SK-MEL-5 (cell line): ENCODE measurements around the gene EGFLAM. TPM values are rescaled to one million over a fixed set of nuclear protein-coding genes. Genes with fewer than 3 reads are reported as not detected.

Experiments
- DNase-seq: peaks from one replicate; pipeline ENCODE4 v3.0.0-alpha.2; 2016; ENCODE audit warnings: low read depth, low spot score
- in situ Hi-C: cut with HindIII; loops from 2 replicates; pipeline ENCODE4 v1.10.0; 2016; ENCODE audit warnings: low sequenced_read_pairs, high pct_unique_total_duplicates, low pct_unique_long_range_greater_than_20kb
- polyA plus RNA-seq, 2 experiments: library from polyadenylated mRNA; depleted of rRNA; stranded (reverse); fragments of >200 nt; gene quantifications; 2 replicates each; pipeline ENCODE4 v1.2.3, GENCODE V29; 2015
- total RNA-seq: library from RNA; depleted of rRNA; stranded (reverse); fragments of >200 nt; shearing (Covaris generic); gene quantifications from 2 replicates; pipeline ENCODE4 v1.2.3, GENCODE V29; 2014; rRNA removed

Gene EGFLAM
- total RNA-seq = 0.05 TPM in 1 of 2 replicates, not detected in the other
- polyA plus RNA-seq (2015; cell fraction: cytosol; rRNA removed) = 0.06 TPM in 1 of 2 replicates, not detected in the other
- not detected in 2 replicates for polyA plus RNA-seq (2015; cell fraction: nucleus; rRNA removed)

DNA sequence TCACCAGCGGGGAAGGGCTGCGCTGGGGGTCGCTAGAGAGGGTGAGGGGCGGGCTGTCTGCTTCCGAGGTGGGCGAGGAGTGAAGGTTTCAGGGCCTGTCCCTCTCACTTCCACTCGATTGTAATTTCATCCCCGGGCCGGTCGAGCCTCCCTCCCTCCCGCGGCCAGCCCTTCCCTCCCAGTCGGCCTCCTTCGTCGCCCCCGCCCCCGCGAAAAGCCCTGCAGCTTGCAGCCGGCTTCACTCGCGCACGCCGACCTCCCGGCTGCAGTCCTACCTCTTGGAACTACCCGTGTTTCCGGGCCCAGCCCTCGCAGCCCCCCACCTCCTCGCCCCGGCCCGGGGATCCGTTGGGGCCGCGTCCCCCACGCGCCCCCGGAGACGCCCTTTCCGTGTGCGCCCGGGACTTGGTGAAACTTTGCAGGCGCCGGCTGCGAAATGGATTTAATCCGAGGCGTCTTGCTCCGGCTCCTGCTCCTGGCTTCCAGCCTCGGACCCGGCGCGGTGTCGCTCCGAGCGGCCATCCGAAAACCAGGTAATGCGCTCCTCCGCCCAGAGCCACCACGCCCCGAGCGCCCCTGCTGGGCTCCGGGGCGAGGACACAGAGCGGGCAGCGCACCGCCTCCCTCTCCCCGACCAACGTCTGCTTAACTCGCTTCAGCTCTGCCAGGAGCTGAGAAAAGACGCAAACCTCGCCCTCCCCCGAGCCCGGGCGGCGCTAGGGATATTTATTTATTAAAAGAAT lies at the start of gene EGFLAM:
Gene EGFLAM (plus strand): TSS at position 241 of the 743 bp plus-strand sequence. CDS start 196 bp downstream, at position 437.
- in situ Hi-C loops = no loop called here
- peak; percentile 25 for DNase-seq

DNA sequence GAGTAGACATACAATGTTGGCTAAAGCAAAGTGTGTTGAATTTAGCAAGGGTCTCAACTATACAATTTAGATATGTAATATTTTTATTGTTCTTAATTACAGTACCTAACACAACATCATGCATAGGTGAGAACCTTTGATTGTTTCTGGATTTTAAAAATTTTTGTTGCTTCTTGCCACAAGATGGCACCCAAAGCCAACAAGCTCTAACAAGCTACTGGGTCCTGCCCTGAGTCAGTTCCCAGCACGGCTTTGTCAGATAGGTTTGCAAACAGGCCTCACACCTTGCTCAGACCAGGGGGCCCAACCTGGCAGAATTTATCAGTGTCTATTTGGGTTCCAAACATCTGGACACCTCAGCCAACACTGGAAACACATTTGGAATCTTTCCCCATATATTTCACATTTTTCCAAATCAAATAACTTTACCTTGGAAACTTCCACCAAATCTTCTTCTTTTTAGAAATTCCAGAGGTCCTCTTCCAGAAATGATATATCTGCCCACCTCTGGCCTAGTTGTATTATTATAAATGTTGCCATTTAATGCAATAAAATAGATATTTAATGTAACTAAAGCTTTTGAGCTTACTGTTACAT lies 49.5 kb upstream of the EGFLAM start:
- in situ Hi-C loops = no loop called here

DNA sequence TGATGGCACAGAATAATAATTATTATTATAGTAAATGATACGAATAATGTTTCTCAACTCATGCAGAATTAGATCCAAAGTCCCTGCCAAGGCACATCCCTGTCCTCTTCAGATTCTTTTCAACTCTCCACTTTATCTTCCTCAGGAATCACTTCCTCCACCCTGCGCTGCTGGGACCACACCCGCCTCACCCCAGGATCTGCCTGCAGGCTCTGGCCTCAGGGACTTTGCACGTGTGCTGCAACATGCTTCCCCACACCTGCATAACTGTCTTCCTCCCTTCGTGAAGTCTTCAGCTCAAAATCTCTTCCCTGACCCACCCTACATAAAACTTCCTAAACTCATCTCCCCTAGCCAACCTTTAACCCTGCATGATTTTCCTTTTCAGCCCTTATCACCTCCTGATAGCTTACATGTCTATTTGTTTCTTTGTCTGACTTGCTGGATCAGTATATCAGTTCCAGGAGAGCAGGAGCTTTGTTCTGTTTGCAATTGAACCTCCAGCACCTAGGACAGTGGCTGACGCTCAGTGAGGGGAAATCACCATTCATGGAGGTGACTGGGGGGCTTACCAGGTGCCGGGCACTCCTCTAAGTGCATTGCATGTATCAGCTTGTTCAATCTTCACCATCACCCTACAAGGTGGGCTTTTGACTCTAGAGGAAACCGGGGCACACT lies 47.5 kb upstream of the EGFLAM start:
- in situ Hi-C loops = no loop called here
- DNase-seq = no peak

More for the DNA sequence above, 49.5 kb upstream of the EGFLAM start:
- DNase-seq = peak; percentile 78

DNA sequence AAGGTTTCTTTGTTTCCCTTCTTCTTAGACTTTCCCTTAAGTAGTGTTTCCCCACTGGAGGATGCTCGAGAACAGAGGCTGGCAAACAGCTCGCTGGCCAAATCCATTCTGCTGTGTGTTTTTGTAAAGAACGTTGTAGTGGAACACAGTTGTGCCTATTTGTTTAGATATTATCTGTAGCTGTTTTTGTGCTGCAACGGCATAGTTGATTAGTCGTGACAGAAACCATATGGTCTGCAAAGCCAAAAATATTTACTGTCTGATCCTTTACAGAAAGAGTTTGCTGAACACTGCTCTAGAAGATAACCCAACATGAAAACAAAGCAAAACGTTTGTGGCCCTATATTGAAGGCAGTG lies 47.0 kb upstream of the EGFLAM start:
- in situ Hi-C loops = no loop called here
- no peak for DNase-seq

DNA sequence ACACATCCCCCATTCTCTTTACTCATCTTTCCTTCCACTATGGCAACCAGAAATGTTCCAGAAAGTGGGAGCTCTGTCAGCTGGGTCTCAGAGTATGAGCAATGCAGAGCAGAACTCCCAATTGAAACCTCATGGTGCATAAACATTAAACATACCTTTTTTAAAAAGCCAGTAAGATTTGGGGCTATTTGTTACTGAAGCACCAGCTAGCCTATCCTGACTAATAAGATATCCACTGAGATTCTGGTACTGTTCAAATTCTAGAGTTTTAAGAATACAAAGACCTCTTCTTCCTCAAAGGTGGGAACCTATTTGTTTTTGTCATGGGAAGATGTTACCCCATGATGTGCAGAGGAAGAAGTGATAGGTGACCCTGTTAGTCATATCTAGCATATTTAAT lies 46.1 kb upstream of the EGFLAM start:
- in situ Hi-C loops = no loop called here
- no peak for DNase-seq

DNA sequence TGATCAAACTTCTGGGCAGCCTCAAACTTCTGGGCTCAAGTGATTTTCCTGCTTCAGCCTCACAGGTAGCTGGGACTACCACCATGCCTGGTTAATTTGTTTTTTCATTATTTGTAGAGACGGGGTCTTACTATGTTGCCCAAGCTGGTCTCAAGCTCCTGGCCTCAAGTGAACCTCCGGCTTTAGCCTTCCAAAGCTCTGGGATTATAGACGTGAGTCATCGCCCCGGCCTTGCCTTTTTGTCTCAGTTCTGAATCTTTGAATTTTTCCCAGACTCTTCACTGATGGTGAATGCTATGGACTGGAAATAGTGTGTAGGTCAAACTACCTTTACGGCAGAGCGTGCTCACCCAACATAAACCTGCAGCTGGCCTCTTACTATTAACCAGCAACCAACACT lies 32.3 kb upstream of the EGFLAM start:
- DNase-seq = no peak
- in situ Hi-C loops = no loop called here

DNA sequence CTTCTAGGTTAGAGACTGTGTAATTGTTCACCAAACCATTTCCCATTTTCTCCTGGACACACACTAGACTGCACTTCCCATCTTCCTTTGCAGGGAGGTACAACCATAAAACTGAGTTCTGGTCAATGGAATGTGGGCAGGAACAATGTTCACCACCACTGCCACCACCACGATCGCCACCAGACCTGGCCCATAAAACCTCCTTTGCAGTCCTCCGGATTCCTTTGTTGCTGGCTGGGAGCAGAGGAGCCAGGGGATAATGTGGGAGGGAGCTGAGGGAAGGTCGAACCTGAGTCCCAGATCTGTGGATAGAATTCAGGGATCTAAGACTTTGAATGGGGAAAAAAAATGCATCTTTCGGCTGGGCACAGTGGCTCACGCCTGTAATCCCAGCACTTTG lies 29.4 kb upstream of the EGFLAM start:
- no peak for DNase-seq
- in situ Hi-C loops = no loop called here

DNA sequence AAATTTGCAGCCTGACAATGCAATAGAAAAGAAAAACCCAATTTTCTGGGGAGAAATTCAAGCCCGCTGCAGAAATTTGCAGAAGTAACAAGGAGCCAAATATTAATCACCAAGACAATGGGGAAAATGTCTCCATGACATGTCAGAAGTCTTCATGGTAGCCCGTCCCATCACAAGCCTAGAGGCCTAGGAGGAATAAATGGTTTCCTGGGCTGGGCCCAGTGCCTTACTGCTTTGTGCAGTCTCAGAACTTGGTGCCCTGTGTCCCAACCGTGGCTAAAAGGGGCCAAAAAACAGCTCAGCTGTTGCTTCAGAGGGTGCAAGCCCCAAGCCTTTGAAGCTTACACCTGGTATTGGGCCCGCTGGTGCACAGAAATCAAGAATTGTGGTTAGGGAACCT lies 23.6 kb upstream of the EGFLAM start:
- in situ Hi-C loops = no loop called here
- DNase-seq = no peak

DNA sequence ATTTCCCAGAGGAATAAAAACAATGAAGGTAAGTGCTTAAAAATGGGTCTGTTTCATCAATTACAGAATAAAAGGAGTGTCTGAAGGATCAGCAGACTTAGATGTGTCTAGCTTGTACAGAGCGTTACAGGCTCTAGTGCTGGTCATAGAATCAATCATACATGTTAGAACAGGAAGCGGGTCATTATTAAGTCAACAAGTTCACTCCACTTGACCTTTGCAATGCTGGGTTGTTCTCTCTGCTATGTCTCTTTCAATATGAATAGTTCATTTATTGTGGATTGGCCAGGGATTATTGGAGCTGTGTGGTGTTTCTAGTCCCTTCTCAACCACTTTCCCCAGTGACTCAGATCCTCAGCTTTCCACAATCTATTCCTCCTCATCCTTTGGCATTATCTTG lies 20.7 kb upstream of the EGFLAM start:
- in situ Hi-C loops = no loop called here
- peak; percentile 15 for DNase-seq

DNA sequence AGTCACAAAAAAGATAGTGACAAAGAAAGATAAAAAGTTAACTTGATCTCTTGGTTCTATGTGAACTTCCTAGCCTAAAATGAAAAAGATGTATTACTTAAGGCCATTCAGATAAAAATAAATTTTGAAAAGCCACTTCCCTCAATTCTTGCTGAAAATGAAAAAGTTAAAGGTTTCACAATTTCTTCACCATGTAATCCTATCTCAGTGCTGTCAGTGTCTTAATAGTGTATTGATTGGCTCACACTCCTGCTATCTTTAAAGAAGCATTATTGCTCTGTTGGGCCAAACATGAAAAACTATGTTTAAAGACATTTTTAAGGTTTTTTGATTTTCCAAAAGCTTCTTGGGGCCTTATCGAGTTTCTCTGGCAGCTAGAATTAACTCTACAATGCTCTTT lies 18.1 kb upstream of the EGFLAM start:
- DNase-seq = no peak
- in situ Hi-C loops = no loop called here

DNA sequence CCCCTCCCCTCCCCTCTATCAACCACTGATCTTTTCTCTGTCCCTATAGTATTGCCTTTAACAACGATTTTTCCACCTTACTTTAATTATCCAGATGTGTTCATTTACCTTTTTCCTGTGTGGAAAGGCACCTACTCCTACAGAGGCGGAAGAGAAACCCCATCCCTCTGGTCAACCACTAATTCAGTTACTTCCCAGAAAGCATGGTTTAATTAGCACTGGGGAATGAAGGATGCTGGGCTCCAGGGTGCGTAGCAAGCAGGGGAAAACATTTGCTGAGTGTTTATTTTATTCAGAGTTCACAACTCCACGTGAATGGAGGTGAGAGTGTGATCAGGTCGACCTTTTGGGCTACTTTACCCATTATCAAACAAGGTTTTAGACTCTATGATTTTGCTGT lies 16.7 kb upstream of the EGFLAM start:
- in situ Hi-C loops = no loop called here

DNA sequence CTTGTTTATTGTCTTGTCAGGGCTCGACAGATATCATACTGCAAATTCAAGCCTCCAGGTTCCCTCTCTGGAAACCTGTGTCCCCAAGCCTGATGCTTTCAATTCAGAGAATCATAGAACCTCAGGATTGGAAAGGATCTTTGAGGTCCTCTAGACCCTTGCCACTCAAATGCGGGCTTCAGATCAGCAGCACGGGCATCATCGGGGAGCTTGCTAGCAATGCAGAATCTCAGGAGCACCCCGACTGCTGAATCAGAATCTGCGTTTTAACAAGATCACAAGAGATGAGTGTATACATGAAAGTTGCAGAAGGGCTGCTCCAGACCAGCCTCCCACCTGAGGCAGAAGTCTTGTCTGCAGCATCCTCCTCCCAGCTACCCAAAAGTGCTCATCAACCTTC lies 13.1 kb upstream of the EGFLAM start:
- in situ Hi-C loops = no loop called here
- DNase-seq = no peak

More for the DNA sequence above, 16.7 kb upstream of the EGFLAM start:
- DNase-seq = no peak

DNA sequence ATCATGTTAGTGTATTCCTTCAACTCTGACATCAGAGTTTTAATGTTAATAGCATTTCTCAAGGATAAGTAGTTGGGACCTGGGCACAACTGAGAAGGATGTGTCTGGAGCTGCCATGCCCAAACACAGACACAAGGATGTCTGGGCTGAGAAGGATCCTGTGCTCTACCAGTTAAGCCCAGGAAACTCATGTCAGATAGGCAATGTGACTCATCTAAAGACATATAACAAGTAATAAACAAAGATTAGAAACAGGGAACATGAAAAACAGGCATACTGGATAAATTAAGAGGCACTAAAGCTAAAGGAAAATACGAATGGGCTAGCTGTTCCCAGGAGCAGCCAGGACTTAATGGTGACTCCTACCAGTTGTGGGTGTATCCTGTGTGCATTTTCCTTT lies 9.1 kb upstream of the EGFLAM start:
- in situ Hi-C loops = no loop called here
- DNase-seq = no peak

DNA sequence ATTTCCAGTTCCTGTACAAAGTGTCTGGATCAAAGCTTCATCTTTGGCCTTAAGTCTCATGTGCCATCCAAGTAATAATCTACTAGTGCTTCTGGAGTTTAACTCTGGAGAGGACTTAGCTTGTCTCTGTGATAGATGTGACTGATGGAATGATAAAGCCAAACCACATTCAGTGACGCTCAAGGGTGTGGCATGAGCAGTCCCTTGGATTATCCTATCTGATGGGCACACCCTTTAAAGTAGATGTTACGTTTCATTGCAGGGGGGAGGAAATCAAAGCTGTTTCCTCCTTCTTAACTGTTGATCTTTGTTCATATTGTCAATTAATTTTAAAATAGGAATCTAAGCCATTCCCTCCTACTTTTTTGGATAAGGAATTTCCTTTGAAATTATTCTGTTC lies 8.5 kb upstream of the EGFLAM start:
- in situ Hi-C loops = no loop called here
- DNase-seq = no peak

DNA sequence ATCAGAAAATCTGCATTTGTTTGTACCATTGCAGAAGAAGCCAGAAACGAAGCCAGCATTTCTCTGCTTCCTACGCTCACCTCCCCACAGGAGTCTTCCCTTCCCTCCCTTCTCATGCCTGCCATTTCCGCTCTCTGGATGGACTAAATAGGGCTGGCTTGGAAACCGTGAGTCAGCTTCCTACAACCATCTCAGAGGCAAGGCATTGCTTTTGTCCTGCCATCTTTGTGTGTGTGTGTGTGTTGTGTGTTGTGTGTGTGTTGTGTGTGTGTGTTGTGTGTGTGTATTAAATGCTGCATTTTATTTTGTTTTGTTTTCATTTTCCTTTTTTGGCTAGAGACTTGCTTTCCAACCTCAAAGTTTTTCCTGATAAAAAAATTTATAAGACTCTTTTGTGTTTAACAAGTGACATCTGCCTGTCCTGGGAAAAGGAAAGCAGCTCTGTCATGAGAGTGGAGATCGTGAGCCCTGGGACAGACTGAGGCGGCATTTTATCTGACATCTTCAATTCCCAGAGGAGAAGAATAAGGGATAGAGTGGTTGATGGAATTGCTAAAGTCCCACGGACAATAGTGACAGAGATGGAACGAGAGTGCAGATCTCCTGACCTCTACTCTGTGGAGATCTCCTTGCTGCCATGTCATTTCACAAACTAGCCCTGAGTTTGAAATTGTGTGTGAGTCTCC lies 7.5 kb upstream of the EGFLAM start:
- DNase-seq = no peak

DNA sequence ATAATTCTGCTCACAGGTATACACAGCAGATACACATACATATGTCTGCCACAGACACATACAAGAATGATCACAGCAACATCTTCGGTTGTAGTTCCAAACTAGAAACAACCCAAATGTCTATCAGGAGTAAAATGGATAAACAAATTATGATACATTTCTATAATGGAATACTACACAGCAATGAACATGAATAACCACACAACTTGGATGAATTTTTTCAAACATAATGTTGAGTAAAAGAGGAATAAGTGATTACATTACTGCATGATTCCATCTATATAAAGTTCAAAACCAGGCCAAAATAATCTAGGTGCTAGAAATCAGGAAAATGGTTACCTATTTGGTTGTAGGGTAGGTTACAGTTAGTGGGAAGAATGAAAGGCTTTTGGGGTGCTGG lies 4.6 kb upstream of the EGFLAM start:
- in situ Hi-C loops = no loop called here

More for the DNA sequence above, 7.5 kb upstream of the EGFLAM start:
- in situ Hi-C loops = no loop called here

DNA sequence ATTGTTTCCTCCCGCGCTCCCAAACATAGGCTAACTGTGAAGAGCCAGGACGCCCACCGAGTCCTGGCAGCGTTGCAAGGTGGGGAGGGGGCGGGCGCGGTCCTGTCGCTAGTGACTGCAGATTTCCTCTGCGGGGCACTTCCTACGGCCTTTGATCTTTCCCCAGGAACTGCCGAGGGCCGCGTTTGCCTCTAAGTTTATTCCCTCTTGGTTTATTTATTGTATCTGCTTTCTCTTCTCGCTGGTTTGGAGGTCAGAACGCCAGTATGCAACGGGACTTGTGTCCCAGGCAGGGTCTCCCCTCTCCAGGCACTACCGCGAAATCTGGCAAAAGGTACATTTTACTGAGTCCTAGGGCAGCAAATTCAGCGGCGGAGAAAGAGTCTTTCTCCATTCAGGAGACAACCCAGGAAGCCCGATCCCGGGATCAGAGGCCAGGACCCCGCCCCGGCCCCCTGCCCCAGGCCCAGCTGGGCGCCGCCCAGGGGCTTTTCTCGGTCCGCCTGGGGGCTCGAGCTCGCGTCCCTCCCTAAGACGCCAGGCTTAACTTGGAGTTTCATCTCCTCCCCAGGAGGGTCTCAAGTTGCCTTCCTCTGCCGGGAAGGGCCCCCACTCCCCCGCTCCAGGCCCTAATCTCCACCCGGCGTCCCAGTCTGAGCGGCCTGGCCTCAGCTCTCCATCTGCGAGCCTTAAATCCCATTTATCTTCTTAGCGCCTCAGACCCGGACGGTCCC lies 884 bp upstream of the EGFLAM start:
- in situ Hi-C loops = no loop called here
- DNase-seq = no peak

More for the DNA sequence above, 4.6 kb upstream of the EGFLAM start:
- no peak for DNase-seq

DNA sequence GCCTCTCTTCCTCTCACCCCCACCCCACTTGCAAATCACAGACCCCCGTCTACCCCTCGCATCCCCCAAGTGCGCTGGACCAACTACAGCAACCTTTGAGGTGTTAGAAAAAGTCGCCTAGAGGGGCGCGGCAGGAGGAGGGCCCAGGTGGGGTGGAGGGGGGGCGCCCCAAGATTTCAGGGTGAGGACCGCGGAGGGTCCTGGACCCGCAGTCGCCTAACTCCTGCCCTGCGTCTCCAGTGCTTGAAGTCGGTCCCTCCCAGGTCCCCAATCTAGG lies 379 bp upstream of the EGFLAM start:
- DNase-seq = no peak
- in situ Hi-C loops = no loop called here
